Natural killer cell (primary cell): Measurements from ENCODE around the gene IL1RAPL2. TPM values are rescaled to one million over a fixed set of nuclear protein-coding genes. Genes with fewer than 3 reads are reported as not detected.

Source experiments
- ATAC-seq, 3 donors: fragments of 150-1000 bp in 2 of 3; fragments of 200-7000 bp in 1 of 3; cut with Tn5 transposase; 1 replicate in 1 of 3; 2 replicates in 2 of 3; pipeline ENCODE4 v1.10.0; 2021; ENCODE audit warnings: mild to moderate bottlenecking in 2 of 3, moderate library complexity in 2 of 3
- DNase-seq, 2 donors: peaks; one replicate each; pipeline versions ENCODE4 v3.0.0 to v3.0.0-alpha.2; 2013 to 2021; ENCODE audit warnings: mixed read lengths in 1 of 2
- H3K27ac ChIP-seq: one replicate; pipeline ENCODE4 v1.5.1; 2013; ENCODE audit warnings: mild to moderate bottlenecking, low read length
- H3K27me3 ChIP-seq: one replicate; pipeline ENCODE4 v1.6.1; 2013; ENCODE audit warnings: low read length; ENCODE audit not compliant: control insufficient read depth, insufficient read depth
- H3K36me3 ChIP-seq: one replicate; pipeline ENCODE4 v1.6.1; 2013; ENCODE audit warnings: low read length; ENCODE audit not compliant: control insufficient read depth, insufficient read depth
- H3K4me1 ChIP-seq: one replicate; pipeline ENCODE4 v1.6.1; 2013; ENCODE audit warnings: low read length; ENCODE audit not compliant: control insufficient read depth, insufficient read depth
- H3K4me3 ChIP-seq: one replicate; pipeline ENCODE4 v1.5.1; 2013; ENCODE audit warnings: low read length
- H3K9me3 ChIP-seq: one replicate; pipeline ENCODE4 v1.6.1; 2013; ENCODE audit warnings: low read length; ENCODE audit not compliant: control insufficient read depth, insufficient read depth
- H3K27ac Mint-ChIP-seq, 2 donors: one replicate each; pipeline ENCODE4 v1.8.0; 2022; ENCODE audit warnings: mild to moderate bottlenecking in 2 of 2, mixed read lengths in 2 of 2, moderate library complexity in 1 of 2
- H3K27me3 Mint-ChIP-seq, 2 donors: one replicate each; pipeline ENCODE4 v1.8.0; 2022; ENCODE audit warnings: low read depth in 2 of 2, mixed read lengths in 2 of 2
- H3K36me3 Mint-ChIP-seq: one replicate; pipeline ENCODE4 v1.8.0; 2022; ENCODE audit warnings: mixed read lengths
- H3K4me1 Mint-ChIP-seq, 2 donors: one replicate each; pipeline ENCODE4 v1.8.0; 2022; ENCODE audit warnings: mixed read lengths in 2 of 2
- H3K4me3 Mint-ChIP-seq: one replicate; pipeline ENCODE4 v1.8.0; 2022; ENCODE audit warnings: mild to moderate bottlenecking, moderate library complexity, mixed read lengths
- H3K9me3 Mint-ChIP-seq, 2 donors: one replicate each; pipeline ENCODE4 v1.8.0; 2022; ENCODE audit warnings: mixed read lengths in 2 of 2
- CTCF ChIP-seq: fragments of 200-600 bp; IDR thresholded peaks from one replicate; pipeline ENCODE4 v1.8.0; 2022; ENCODE audit warnings: antibody characterized with exemption
- WGBS: methylation state at CpG from one replicate; pipeline ENCODE4 v1.1.7; 2013; ENCODE audit warnings: missing lambda C conversion rate; ENCODE audit not compliant: insufficient coverage; 5-methylcytosine and 5-hydroxymethylcytosine counted together
- intact Hi-C: fragments of 100-400 bp; cut with micrococcal nuclease; formaldehyde crosslinking; loops from one replicate; pipeline ENCODE4 v1.14.2; 2022
- total RNA-seq, 4 donors: library from RNA; stranded (reverse); fragments of 120-200 nt in 1 of 4; gene quantifications; one replicate each; pipeline versions ENCODE4 v1.2.3 to v1.2.4, GENCODE V29; 2013 to 2022

Gene IL1RAPL2
- total RNA-seq, 3 donors from 2014 or later (not counting 1 experiment from before 2014, with no cell fraction given) = not detected

DNA sequence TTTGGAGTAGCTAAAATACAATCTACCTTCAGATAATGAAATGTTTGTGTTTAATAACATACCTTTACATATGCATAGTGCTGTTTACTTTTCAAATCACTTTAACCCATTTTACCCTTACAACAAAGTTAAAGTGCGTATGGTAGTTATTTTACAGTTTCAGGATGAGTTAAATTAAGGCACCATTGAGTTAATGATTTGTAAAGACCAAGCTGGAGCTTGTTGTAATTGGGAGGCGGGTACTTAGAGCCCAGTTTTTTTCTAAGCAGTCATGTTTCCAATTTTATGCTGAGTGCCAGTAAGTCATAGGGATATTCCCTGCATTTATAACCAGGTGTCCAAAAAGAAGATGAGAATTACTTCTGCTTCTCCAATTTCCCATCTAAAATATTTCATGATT is 1172.2 kb downstream of the IL1RAPL2 start:
- no peaks in the 10 kb centered on the region for H3K4me1 ChIP-seq
- peaks cover 2 to 6% of the 10 kb centered on the region in 2 donors for H3K9me3 Mint-ChIP-seq
- H3K27me3 ChIP-seq = no peaks in the 10 kb centered on the region
- no peak overlapping the region for H3K27ac Mint-ChIP-seq
- no peaks in the 10 kb centered on the region for H3K9me3 ChIP-seq
- no peaks in the 10 kb centered on the region for H3K27me3 Mint-ChIP-seq
- no peak overlapping the region for H3K27ac ChIP-seq
- no peak overlapping the region for H3K4me3 Mint-ChIP-seq
- no peaks in the 10 kb centered on the region for H3K36me3 Mint-ChIP-seq
- no peak for ATAC-seq
- no peak overlapping the region for H3K4me3 ChIP-seq
- TF ChIP-seq CTCF = no peak
- H3K4me1 Mint-ChIP-seq = no peaks in the 10 kb centered on the region
- DNase-seq = no peak
- 100% methylated on average over 1 of the region's 2 CpGs for WGBS
- intact Hi-C loops = no loop called here
- no peaks in the 10 kb centered on the region for H3K36me3 ChIP-seq

GRCh38 chrX:105744291-105744690 is 1178.3 kb downstream of the IL1RAPL2 start:
- Mint-ChIP-seq H3K4me3 (no peak overlapping the region), H3K4me1 (no peaks in the 10 kb centered on the region), H3K27ac (no peak overlapping the region), H3K9me3 (peaks cover 0 to 15% of the 10 kb centered on the region in 2 donors), H3K36me3 (no peaks in the 10 kb centered on the region), H3K27me3 (no peaks in the 10 kb centered on the region)
- Histone ChIP-seq H3K36me3 (no peaks in the 10 kb centered on the region), H3K4me3 (no peak overlapping the region), H3K27me3 (no peaks in the 10 kb centered on the region), H3K9me3 (no peaks in the 10 kb centered on the region), H3K27ac (no peak overlapping the region), H3K4me1 (no peaks in the 10 kb centered on the region)
- TF ChIP-seq CTCF = no peak
- intact Hi-C loops = no loop called here
- no peak for ATAC-seq
- no peak for DNase-seq

GRCh38 chrX:105744946-105745345 is 1178.9 kb downstream of the IL1RAPL2 start:
- Mint-ChIP-seq H3K9me3 (peaks cover 0 to 15% of the 10 kb centered on the region in 2 donors), H3K4me1 (no peaks in the 10 kb centered on the region), H3K27ac (no peak overlapping the region), H3K27me3 (no peaks in the 10 kb centered on the region), H3K4me3 (no peak overlapping the region), H3K36me3 (no peaks in the 10 kb centered on the region)
- no peak for TF ChIP-seq CTCF
- WGBS = 90% methylated on average over 2 of the region's 2 CpGs
- Histone ChIP-seq H3K27ac (no peak overlapping the region), H3K4me3 (no peak overlapping the region), H3K9me3 (no peaks in the 10 kb centered on the region), H3K4me1 (no peaks in the 10 kb centered on the region), H3K36me3 (no peaks in the 10 kb centered on the region), H3K27me3 (no peaks in the 10 kb centered on the region)
- intact Hi-C loops = no loop called here
- no peak for DNase-seq
- no peak for ATAC-seq

DNA sequence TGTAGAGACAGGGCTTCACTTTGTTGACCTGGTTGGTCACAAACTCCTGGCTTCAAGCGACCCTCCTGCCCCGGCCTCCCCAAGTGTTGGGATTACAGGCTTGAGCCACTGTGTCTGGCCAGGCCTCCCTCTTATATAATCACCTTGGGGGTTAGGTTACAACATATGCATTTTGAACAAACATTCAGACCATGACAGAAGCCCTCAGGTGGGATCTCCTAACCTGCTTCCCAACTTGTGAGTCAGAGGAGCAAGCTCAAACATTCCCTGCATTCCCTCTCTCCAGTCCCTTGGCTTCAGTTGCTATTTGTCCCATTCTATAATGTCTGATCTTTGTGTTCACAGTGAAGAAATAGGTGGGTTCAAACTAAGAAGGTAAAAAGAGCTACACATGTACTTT is 1179.9 kb downstream of the IL1RAPL2 start:
- intact Hi-C loops = no loop called here
- H3K4me3 Mint-ChIP-seq = no peak overlapping the region
- H3K4me1 ChIP-seq = no peaks in the 10 kb centered on the region
- H3K27ac Mint-ChIP-seq = no peak overlapping the region
- ATAC-seq = no peak
- H3K36me3 ChIP-seq = no peaks in the 10 kb centered on the region
- H3K4me1 Mint-ChIP-seq = no peaks in the 10 kb centered on the region
- H3K27me3 ChIP-seq = no peaks in the 10 kb centered on the region
- no peaks in the 10 kb centered on the region for H3K36me3 Mint-ChIP-seq
- no peak for DNase-seq
- no peak overlapping the region for H3K27ac ChIP-seq
- peaks cover 0 to 15% of the 10 kb centered on the region in 2 donors for H3K9me3 Mint-ChIP-seq
- no peak for TF ChIP-seq CTCF
- WGBS = 86% methylated on average over 2 of the region's 2 CpGs
- H3K4me3 ChIP-seq = no peak overlapping the region
- H3K27me3 Mint-ChIP-seq = no peaks in the 10 kb centered on the region
- no peaks in the 10 kb centered on the region for H3K9me3 ChIP-seq
